ENCODE results near the gene MALAT1. TPM values are rescaled to one million over a fixed set of nuclear protein-coding genes. Genes with fewer than 3 reads are reported as not detected.
A peak's percentile ranks its signal among the peaks of the same experiment; 100 is the strongest.

MALAT1 gene
- total and polyA plus RNA-seq, 2 of the 13 experiments (the other 11 are each of a cell fraction or from before 2014, with no cell fraction given), result 143 to 1,237 TPM

DNA sequence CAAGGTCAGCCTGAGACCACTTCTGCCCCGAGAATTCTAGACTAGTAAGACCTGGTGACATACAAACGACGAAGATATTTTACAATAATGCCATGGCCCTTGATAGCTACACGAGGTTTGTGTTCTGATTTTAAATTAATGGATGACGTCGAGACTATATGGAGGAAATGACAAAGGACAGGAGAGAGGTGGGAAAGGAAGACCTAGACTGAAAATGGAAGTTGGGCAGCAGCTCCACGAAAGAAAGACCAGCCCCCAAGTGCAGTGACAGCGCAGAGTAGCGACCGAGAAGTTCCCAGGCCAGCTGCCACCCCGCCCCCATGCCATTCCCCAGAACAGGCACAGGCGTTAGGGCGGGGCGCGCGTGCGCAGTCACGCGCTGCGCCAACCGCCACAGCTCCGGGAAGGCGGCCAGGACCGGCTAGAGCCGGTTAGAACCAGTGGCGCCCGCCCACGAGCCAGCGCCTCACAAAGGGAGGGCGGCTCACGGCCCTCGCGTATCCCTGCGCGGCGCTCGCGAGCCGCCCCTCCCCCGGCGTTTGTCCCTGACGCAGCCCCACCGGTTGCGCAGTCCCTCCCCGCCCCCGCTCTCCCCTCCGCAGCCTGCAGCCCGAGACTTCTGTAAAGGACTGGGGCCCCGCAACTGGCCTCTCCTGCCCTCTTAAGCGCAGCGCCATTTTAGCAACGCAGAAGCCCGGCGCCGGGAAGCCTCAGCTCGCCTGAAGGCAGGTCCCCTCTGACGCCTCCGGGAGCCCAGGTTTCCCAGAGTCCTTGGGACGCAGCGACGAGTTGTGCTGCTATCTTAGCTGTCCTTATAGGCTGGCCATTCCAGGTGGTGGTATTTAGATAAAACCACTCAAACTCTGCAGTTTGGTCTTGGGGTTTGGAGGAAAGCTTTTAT, 1.5 kb upstream of the MALAT1 start (continued):
- TF ChIP-seq, protein P1, sequence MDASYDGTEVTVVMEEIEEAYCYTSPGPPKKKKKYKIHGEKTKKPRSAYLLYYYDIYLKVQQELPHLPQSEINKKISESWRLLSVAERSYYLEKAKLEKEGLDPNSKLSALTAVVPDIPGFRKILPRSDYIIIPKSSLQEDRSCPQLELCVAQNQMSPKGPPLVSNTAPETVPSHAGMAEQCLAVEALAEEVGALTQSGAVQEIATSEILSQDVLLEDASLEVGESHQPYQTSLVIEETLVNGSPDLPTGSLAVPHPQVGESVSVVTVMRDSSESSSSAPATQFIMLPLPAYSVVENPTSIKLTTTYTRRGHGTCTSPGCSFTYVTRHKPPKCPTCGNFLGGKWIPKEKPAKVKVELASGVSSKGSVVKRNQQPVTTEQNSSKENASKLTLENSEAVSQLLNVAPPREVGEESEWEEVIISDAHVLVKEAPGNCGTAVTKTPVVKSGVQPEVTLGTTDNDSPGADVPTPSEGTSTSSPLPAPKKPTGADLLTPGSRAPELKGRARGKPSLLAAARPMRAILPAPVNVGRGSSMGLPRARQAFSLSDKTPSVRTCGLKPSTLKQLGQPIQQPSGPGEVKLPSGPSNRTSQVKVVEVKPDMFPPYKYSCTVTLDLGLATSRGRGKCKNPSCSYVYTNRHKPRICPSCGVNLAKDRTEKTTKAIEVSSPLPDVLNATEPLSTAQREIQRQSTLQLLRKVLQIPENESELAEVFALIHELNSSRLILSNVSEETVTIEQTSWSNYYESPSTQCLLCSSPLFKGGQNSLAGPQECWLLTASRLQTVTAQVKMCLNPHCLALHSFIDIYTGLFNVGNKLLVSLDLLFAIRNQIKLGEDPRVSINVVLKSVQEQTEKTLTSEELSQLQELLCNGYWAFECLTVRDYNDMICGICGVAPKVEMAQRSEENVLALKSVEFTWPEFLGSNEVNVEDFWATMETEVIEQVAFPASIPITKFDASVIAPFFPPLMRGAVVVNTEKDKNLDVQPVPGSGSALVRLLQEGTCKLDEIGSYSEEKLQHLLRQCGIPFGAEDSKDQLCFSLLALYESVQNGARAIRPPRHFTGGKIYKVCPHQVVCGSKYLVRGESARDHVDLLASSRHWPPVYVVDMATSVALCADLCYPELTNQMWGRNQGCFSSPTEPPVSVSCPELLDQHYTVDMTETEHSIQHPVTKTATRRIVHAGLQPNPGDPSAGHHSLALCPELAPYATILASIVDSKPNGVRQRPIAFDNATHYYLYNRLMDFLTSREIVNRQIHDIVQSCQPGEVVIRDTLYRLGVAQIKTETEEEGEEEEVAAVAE (CRISPR knock-in tag; IDR thresholded peaks at IDR 0.05; ENCODE audit: borderline replicate concordance), result peak; percentile 44; the same call in 1 of the 2 replicates
- no peak for TF ChIP-seq MBNL3 (CRISPR knock-in tag; conservative IDR thresholded peaks at IDR 0.05)
- no peak for TF ChIP-seq DBP (CRISPR knock-in tag; IDR thresholded peaks at IDR 0.05; ENCODE audit: not compliant biosample characterization)
- no peak for TF ChIP-seq SP1 (IDR thresholded peaks at IDR 0.05)
- TF ChIP-seq SP1 (CRISPR knock-in tag; IDR thresholded peaks at IDR 0.05), result peak; percentile 78; the same call in 1 of the 2 replicates
- TF ChIP-seq XBP1 (CRISPR knock-in tag; IDR thresholded peaks at IDR 0.05), result no peak
- TF ChIP-seq KLF11 (CRISPR knock-in tag; IDR thresholded peaks at IDR 0.05), result peak; percentile 37; the same call in 1 of the 2 replicates
- TF ChIP-seq MTF2 (CRISPR knock-in tag; IDR thresholded peaks at IDR 0.05; ENCODE audit: borderline replicate concordance), result no peak; the same call in 1 of the 2 replicates
- peak; percentile 90 for TF ChIP-seq RBFOX2 (IDR thresholded peaks at IDR 0.05; ENCODE audit: low read depth, low read length)
- TF ChIP-seq, protein P2, sequence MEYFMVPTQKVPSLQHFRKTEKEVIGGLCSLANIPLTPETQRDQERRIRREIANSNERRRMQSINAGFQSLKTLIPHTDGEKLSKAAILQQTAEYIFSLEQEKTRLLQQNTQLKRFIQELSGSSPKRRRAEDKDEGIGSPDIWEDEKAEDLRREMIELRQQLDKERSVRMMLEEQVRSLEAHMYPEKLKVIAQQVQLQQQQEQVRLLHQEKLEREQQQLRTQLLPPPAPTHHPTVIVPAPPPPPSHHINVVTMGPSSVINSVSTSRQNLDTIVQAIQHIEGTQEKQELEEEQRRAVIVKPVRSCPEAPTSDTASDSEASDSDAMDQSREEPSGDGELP (IDR thresholded peaks at IDR 0.05; ENCODE audit: borderline replicate concordance, low read depth), result peak; percentile 87; the same call in 1 of the 2 replicates
- TF ChIP-seq, protein P3, sequence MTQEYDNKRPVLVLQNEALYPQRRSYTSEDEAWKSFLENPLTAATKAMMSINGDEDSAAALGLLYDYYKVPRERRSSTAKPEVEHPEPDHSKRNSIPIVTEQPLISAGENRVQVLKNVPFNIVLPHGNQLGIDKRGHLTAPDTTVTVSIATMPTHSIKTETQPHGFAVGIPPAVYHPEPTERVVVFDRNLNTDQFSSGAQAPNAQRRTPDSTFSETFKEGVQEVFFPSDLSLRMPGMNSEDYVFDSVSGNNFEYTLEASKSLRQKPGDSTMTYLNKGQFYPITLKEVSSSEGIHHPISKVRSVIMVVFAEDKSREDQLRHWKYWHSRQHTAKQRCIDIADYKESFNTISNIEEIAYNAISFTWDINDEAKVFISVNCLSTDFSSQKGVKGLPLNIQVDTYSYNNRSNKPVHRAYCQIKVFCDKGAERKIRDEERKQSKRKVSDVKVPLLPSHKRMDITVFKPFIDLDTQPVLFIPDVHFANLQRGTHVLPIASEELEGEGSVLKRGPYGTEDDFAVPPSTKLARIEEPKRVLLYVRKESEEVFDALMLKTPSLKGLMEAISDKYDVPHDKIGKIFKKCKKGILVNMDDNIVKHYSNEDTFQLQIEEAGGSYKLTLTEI (CRISPR knock-in tag; conservative IDR thresholded peaks at IDR 0.05), result no peak
- TF ChIP-seq ZNF17 (CRISPR knock-in tag; IDR thresholded peaks at IDR 0.05), result no peak
- TF ChIP-seq NKX3-1 (CRISPR knock-in tag; IDR thresholded peaks at IDR 0.05), result peak; percentile 86; the same call in 1 of the 2 replicates
- no peak for TF ChIP-seq KAT2B (IDR thresholded peaks at IDR 0.05; ENCODE audit: borderline replicate concordance, low read depth, low read length)
- no peak for TF ChIP-seq ZNF879 (CRISPR knock-in tag; IDR thresholded peaks at IDR 0.05)

Data from HepG2 (cell line).